ENCODE data around the gene TCF12.

- TF ChIP-seq POLR2A (IDR thresholded peaks at IDR 0.05), result no peak
- no peak for TF ChIP-seq CTCF (IDR thresholded peaks at IDR 0.05)
Measured at GRCh38 chr15:57079931-57080620, 161.6 kb downstream of the TCF12 start.
